ENCODE results near the gene TSEN54.

TSEN54 gene

GRCh38 chr17:75500419-75501216, 15.7 kb upstream of the TSEN54 start:
- H3K4me3 ChIP-seq (ENCODE audit: low read depth, low read length) = no peak overlapping the region
- TF ChIP-seq, protein P1, sequence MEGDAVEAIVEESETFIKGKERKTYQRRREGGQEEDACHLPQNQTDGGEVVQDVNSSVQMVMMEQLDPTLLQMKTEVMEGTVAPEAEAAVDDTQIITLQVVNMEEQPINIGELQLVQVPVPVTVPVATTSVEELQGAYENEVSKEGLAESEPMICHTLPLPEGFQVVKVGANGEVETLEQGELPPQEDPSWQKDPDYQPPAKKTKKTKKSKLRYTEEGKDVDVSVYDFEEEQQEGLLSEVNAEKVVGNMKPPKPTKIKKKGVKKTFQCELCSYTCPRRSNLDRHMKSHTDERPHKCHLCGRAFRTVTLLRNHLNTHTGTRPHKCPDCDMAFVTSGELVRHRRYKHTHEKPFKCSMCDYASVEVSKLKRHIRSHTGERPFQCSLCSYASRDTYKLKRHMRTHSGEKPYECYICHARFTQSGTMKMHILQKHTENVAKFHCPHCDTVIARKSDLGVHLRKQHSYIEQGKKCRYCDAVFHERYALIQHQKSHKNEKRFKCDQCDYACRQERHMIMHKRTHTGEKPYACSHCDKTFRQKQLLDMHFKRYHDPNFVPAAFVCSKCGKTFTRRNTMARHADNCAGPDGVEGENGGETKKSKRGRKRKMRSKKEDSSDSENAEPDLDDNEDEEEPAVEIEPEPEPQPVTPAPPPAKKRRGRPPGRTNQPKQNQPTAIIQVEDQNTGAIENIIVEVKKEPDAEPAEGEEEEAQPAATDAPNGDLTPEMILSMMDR (IDR thresholded peaks at IDR 0.05; ENCODE audit: control insufficient read depth, extremely low read depth, insufficient read depth) = no peak
- DNase-seq (ENCODE audit: low read depth) = no peak

GRCh38 chr17:75501378-75502071, 14.8 kb upstream of the TSEN54 start:
- DNase-seq (ENCODE audit: low read depth) = no peak
- TF ChIP-seq, protein P1 (IDR thresholded peaks at IDR 0.05; ENCODE audit: control insufficient read depth, extremely low read depth, insufficient read depth) = no peak

DNA sequence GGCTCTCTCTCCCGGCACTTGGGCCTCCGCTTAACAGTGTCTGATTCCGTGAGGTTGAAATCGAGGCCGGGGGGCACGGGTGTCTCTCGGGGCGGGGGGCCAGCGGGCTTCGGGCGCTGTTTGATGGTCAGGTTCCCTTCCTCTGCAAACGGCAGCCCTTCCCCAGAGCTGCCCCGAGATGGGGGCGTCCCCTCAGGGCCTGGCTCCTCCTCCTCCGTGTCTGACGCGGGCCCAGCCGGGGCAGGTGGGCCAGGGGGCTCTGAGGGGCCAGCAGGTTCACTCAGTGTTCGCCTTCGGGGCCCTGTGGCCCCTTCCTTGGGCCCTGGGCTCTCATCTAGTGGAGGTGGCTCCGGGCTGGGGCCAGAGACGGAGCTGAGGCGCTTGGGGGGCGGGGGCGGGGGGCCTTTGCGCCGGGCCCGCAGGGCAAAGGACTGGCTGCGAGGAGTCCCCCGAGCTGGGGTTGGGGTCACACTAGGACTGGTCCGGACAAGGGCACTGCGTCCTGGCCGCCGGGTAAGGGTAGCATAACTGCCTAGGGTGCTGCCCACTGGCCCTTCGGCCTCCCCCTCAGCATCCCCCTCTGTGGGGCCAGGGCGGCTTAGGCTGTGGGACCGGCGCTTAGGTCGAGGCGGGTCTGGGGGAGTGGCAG, 14.1 kb upstream of the TSEN54 start:
- TF ChIP-seq, protein P1 (IDR thresholded peaks at IDR 0.05; ENCODE audit: control insufficient read depth, extremely low read depth, insufficient read depth) = no peak
- no peak overlapping the region for H3K4me3 ChIP-seq (ENCODE audit: low read depth, low read length)
- DNase-seq (ENCODE audit: low read depth) = no peak

More at GRCh38 chr17:75501378-75502071, 14.8 kb upstream of the TSEN54 start:
- no peak overlapping the region for H3K4me3 ChIP-seq (ENCODE audit: low read depth, low read length)

DNA sequence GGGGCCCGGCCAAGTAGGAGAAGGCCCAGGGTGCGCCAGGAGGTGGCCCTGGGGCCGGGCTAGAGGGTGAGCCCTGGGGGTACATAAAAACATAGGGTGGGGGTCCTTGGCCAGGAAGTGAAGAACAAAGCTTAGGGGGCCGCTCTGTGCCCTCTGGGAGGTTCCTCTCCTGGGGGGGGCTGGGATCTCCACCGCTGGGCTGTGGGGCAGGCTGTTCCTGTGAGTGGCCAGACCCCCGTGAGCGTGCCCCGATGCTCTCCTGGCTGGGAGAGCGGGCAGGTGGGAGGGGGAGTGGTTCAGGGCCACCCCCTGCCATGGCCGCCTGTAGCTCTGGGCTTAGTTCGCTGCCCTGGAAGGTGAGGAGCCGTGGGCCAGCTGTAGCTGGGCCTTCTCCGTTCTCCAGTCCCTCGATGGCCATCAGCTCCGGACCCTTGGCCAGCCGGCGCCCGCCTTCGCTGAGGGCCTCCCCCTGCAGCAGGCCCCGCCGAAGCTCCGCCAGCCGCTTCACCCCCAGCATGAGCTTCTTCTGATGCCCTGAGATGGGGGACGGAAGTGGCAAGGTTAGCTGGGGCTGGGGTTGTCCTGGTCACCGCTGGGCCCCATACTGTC, 13.5 kb upstream of the TSEN54 start:
- TF ChIP-seq, protein P1 (IDR thresholded peaks at IDR 0.05; ENCODE audit: control insufficient read depth, extremely low read depth, insufficient read depth) = no peak
- no peak overlapping the region for H3K4me3 ChIP-seq (ENCODE audit: low read depth, low read length)
- no peak for DNase-seq (ENCODE audit: low read depth)

GRCh38 chr17:75503337-75503950, 12.9 kb upstream of the TSEN54 start:
- TF ChIP-seq, protein P1 (IDR thresholded peaks at IDR 0.05; ENCODE audit: control insufficient read depth, extremely low read depth, insufficient read depth) = no peak
- no peak overlapping the region for H3K4me3 ChIP-seq (ENCODE audit: low read depth, low read length)

DNA sequence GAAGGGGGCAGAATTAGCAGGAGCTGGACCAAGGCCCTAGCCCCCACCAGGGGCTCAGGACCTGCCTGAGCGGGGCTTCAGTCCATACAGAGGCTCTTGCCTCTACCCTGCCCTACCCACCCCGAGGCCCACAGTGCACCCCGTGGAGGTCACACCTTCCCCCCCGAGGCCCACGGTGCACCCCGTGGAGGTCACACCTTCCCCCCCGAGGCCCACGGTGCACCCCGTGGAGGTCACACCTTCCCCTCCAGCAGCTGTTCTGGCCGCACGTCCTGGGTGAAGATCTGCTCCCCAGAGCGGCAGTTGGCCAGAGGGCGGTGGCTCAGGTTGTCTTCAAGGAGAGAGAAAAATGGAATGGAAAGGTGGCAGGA, 12.4 kb upstream of the TSEN54 start:
- H3K4me3 ChIP-seq (ENCODE audit: low read depth, low read length) = no peak overlapping the region
- TF ChIP-seq, protein P1 (IDR thresholded peaks at IDR 0.05; ENCODE audit: control insufficient read depth, extremely low read depth, insufficient read depth) = no peak
- no peak for DNase-seq (ENCODE audit: low read depth)

More at GRCh38 chr17:75503337-75503950, 12.9 kb upstream of the TSEN54 start:
- DNase-seq (ENCODE audit: low read depth) = no peak

All from LNCaP clone FGC (cell line).